ENCODE measurements around the gene MAPK14. TPM values are rescaled to one million over a fixed set of nuclear protein-coding genes. Genes with fewer than 3 reads are reported as not detected.

Gene MAPK14
- total RNA-seq, 1 donor from 2014 or later = 46.2 TPM

DNA sequence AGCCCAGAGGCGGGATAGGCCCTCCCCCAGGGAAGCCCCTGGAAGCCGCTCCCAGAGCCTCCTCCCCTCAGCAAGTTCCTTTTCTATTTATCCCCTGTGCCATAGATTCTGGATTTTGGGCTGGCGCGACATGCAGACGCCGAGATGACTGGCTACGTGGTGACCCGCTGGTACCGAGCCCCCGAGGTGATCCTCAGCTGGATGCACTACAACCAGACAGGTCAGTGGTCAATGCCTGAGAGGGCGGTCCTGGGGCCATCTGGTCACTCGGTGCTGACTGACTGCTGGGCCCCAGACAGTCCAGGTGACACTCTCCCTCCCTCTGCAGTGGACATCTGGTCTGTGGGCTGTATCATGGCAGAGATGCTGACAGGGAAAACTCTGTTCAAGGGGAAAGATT, 108.9 kb downstream of the MAPK14 start:
- no peak for DNase-seq
- TF ChIP-seq, protein P1, sequence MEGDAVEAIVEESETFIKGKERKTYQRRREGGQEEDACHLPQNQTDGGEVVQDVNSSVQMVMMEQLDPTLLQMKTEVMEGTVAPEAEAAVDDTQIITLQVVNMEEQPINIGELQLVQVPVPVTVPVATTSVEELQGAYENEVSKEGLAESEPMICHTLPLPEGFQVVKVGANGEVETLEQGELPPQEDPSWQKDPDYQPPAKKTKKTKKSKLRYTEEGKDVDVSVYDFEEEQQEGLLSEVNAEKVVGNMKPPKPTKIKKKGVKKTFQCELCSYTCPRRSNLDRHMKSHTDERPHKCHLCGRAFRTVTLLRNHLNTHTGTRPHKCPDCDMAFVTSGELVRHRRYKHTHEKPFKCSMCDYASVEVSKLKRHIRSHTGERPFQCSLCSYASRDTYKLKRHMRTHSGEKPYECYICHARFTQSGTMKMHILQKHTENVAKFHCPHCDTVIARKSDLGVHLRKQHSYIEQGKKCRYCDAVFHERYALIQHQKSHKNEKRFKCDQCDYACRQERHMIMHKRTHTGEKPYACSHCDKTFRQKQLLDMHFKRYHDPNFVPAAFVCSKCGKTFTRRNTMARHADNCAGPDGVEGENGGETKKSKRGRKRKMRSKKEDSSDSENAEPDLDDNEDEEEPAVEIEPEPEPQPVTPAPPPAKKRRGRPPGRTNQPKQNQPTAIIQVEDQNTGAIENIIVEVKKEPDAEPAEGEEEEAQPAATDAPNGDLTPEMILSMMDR (IDR thresholded peaks at IDR 0.05; ENCODE audit: partially characterized antibody, unreplicated experiment) = no peak
- no peaks in the 10 kb centered on the region for H3K27me3 Mint-ChIP-seq (ENCODE audit: unreplicated experiment)
- H3K27ac Mint-ChIP-seq (ENCODE audit: unreplicated experiment) = no peak overlapping the region
- peaks cover 3% of the 10 kb centered on the region for H3K9me3 Mint-ChIP-seq (ENCODE audit: unreplicated experiment)
- H3K36me3 Mint-ChIP-seq (ENCODE audit: unreplicated experiment) = no peaks in the 10 kb centered on the region
- H3K4me3 Mint-ChIP-seq (ENCODE audit: unreplicated experiment) = peak overlapping the region; percentile 0
- peaks cover 34% of the 10 kb centered on the region for H3K4me1 Mint-ChIP-seq (ENCODE audit: low read depth, unreplicated experiment)

DNA sequence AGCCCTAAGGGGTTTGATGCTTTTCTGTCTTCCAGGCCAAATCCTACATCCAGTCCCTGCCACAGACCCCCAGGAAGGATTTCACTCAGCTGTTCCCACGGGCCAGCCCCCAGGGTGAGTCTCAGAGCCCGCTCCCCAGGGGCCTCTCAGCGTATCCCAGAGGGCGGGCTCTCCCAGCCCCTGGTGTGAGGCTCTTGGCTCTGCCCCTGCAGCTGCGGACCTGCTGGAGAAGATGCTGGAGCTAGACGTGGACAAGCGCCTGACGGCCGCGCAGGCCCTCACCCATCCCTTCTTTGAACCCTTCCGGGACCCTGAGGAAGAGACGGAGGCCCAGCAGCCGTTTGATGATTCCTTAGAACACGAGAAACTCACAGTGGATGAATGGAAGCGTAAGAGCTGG, 111.1 kb downstream of the MAPK14 start:
- H3K27me3 Mint-ChIP-seq (ENCODE audit: unreplicated experiment) = no peaks in the 10 kb centered on the region
- H3K4me1 Mint-ChIP-seq (ENCODE audit: low read depth, unreplicated experiment) = peaks cover 23% of the 10 kb centered on the region
- DNase-seq = no peak
- peaks cover 3% of the 10 kb centered on the region for H3K9me3 Mint-ChIP-seq (ENCODE audit: unreplicated experiment)
- no peaks in the 10 kb centered on the region for H3K36me3 Mint-ChIP-seq (ENCODE audit: unreplicated experiment)
- H3K27ac Mint-ChIP-seq (ENCODE audit: unreplicated experiment) = no peak overlapping the region
- TF ChIP-seq, protein P1 (IDR thresholded peaks at IDR 0.05; ENCODE audit: partially characterized antibody, unreplicated experiment) = no peak
- H3K4me3 Mint-ChIP-seq (ENCODE audit: unreplicated experiment) = no peak overlapping the region

DNA sequence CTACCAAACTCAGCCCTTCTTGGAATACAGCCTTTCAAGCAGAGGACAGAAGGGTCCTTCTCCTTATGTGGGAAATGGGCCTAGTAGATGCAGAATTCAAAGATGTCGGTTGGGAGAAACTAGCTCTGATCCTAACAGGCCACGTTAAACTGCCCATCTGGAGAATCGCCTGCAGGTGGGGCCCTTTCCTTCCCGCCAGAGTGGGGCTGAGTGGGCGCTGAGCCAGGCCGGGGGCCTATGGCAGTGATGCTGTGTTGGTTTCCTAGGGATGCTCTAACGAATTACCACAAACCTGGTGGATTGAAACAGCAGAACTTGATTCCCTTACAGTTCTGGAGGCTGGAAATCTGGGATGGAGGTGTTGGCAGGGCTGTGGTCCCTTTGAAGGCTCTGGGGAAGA, 111.8 kb downstream of the MAPK14 start:
- peaks cover 23% of the 10 kb centered on the region for H3K4me1 Mint-ChIP-seq (ENCODE audit: low read depth, unreplicated experiment)
- peaks cover 3% of the 10 kb centered on the region for H3K9me3 Mint-ChIP-seq (ENCODE audit: unreplicated experiment)
- H3K27me3 Mint-ChIP-seq (ENCODE audit: unreplicated experiment) = no peaks in the 10 kb centered on the region
- TF ChIP-seq, protein P1 (IDR thresholded peaks at IDR 0.05; ENCODE audit: partially characterized antibody, unreplicated experiment) = peak; percentile 13
- peak; percentile 62 for DNase-seq
- H3K36me3 Mint-ChIP-seq (ENCODE audit: unreplicated experiment) = no peaks in the 10 kb centered on the region
- H3K27ac Mint-ChIP-seq (ENCODE audit: unreplicated experiment) = no peak overlapping the region
- no peak overlapping the region for H3K4me3 Mint-ChIP-seq (ENCODE audit: unreplicated experiment)

DNA sequence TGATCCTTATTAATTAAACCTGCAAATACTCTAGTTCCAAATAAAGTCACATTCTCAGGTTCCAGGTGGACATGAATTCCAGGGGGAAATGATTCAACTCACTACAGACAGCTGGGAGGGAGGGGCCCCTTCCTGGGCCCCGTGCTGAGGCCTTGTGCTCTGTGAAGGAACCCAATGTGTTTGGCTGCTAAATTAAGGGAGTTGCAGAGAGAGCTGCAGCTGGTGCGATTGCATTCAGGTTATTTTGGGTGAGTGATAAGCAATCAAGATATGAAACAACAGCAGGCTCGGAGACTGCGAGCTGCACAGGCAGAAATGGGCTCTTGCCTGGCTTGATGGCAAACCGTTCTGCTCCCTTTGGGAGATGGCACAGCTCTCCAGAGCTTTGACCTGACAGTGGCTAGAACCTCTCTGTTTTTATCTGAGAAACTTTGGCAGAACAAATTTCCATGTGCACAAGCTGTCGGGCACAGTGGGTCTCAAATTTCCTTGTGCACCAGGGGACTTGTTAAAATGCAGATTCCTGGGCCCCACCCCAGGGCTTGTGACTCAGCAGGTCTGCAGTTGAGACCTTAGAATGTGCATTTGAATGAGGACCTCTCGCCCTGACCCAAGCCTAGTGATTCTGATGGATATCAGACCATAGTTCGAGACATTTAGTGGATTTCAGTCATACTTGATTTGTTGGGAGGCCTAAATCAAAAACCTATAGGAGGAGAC, 112.5 kb downstream of the MAPK14 start:
- DNase-seq = no peak
- Mint-ChIP-seq H3K9me3 (ENCODE audit: unreplicated experiment) (peaks cover 3% of the 10 kb centered on the region), H3K27me3 (ENCODE audit: unreplicated experiment) (no peaks in the 10 kb centered on the region), H3K4me3 (ENCODE audit: unreplicated experiment) (peak overlapping the region; percentile 30), H3K36me3 (ENCODE audit: unreplicated experiment) (no peaks in the 10 kb centered on the region), H3K4me1 (ENCODE audit: low read depth, unreplicated experiment) (peaks cover 22% of the 10 kb centered on the region), H3K27ac (ENCODE audit: unreplicated experiment) (no peak overlapping the region)
- TF ChIP-seq, protein P1 (IDR thresholded peaks at IDR 0.05; ENCODE audit: partially characterized antibody, unreplicated experiment) = no peak

DNA sequence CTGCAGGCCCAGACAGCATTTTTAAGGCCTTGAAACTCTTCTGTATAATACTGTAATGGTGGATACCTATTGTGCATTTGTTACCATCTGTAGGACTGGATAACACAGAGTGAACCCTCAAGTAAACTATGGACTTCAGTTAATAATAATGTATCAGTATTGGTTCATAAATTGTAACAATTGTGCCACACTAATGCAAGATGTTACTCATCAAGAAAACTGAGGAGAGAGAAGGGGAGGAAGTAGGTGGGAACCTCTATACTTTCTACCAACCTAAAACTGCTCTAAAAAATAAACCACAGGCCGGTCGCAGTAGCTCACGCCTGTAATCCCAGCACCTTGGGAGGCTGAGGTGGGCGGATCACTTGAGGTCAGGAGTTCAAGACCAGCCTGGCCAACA, 113.5 kb downstream of the MAPK14 start:
- Mint-ChIP-seq H3K4me1 (ENCODE audit: low read depth, unreplicated experiment) (peaks cover 18% of the 10 kb centered on the region), H3K9me3 (ENCODE audit: unreplicated experiment) (peaks cover 3% of the 10 kb centered on the region), H3K36me3 (ENCODE audit: unreplicated experiment) (no peaks in the 10 kb centered on the region), H3K27me3 (ENCODE audit: unreplicated experiment) (peaks cover 2% of the 10 kb centered on the region), H3K27ac (ENCODE audit: unreplicated experiment) (no peak overlapping the region), H3K4me3 (ENCODE audit: unreplicated experiment) (no peak overlapping the region)
- DNase-seq = no peak
- TF ChIP-seq, protein P1 (IDR thresholded peaks at IDR 0.05; ENCODE audit: partially characterized antibody, unreplicated experiment) = no peak

All from glutamatergic neuron (in vitro differentiated cells).